ENCODE results near the gene SMIM12. TPM values are rescaled to one million over a fixed set of nuclear protein-coding genes. Genes with fewer than 3 reads are reported as not detected.

Gene SMIM12, protein sequence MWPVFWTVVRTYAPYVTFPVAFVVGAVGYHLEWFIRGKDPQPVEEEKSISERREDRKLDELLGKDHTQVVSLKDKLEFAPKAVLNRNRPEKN
- total RNA-seq = 10 to 100 TPM; 52.3 to 57.5 TPM
- long read RNA-seq, donor 1, transcript SMIM12-206 (2 exons, 3,454 nt) = major isoform, 12 of 17 reads
- long read RNA-seq, donor 1, partial matches to known transcripts = 0 of 17 reads
- long read RNA-seq, donor 1, other reads (novel, unspliced or antisense) = 4 of 17 reads
- long read RNA-seq, donor 2, transcript SMIM12-206 (2 exons, 3,454 nt) = major isoform, 127 of 164 reads
- long read RNA-seq, donor 2, transcript SMIM12-202 (2 exons, 897 nt) = minor isoform, 25 of 164 reads
- long read RNA-seq, donor 2, partial matches to known transcripts = 4 of 164 reads
- long read RNA-seq, donor 2, other reads (novel, unspliced or antisense) = 7 of 164 reads

GRCh38 chr1:34859446-34860200, at the start of gene SMIM12:
Gene SMIM12, minus strand, starts transcription at chr1:34859749. Its CDS starts 3,772 bp downstream, at chr1:34855977.
- intact Hi-C loops (cut with DNase I) = loop anchor here in 1 of 2 donors (10.0 kb wide), 1 partner anchor 115 kb away; no protein-coding TSS in a partner anchor
- DNase-seq (ENCODE audit: low spot score) = peak; percentile 98

GRCh38 chr1:34908369-34908768, 48.8 kb upstream of the SMIM12 start:
- intact Hi-C loops (cut with DNase I) = no loop called here
- no peak for DNase-seq (ENCODE audit: low spot score)

GRCh38 chr1:34907487-34908090, 48.0 kb upstream of the SMIM12 start:
- DNase-seq (ENCODE audit: low spot score) = no peak
- intact Hi-C loops (cut with DNase I) = no loop called here

- intact Hi-C loops (cut with DNase I) = no loop called here
- DNase-seq (ENCODE audit: low spot score) = no peak
Measured at GRCh38 chr1:34906756-34907155, 47.2 kb upstream of the SMIM12 start.

- intact Hi-C loops (cut with DNase I) = no loop called here
- no peak for DNase-seq (ENCODE audit: low spot score)
Measured at GRCh38 chr1:34906222-34906621, 46.7 kb upstream of the SMIM12 start.

DNA sequence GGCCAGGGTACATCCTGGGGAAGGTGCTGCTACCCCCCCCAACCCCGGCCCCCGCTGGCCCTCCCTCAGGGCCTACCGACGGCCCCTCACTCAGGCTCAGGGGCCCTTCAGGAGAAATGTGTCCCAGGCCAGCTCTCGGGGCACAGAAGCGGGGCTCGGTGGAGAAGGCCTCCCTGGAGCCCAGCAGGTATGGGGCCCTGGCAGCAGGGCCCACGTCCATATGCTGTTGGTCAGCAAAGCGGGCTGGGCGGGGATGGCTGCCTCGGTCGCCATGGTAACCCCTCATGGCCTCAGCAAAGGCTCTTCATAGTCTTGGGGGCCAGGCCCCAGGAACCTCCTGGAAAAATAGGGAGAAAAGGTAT, 45.5 kb upstream of the SMIM12 start:
- intact Hi-C loops (cut with DNase I) = no loop called here
- no peak for DNase-seq (ENCODE audit: low spot score)

- intact Hi-C loops (cut with DNase I) = no loop called here
- no peak for DNase-seq (ENCODE audit: low spot score)
Measured at GRCh38 chr1:34904236-34905097, 44.9 kb upstream of the SMIM12 start.

DNA sequence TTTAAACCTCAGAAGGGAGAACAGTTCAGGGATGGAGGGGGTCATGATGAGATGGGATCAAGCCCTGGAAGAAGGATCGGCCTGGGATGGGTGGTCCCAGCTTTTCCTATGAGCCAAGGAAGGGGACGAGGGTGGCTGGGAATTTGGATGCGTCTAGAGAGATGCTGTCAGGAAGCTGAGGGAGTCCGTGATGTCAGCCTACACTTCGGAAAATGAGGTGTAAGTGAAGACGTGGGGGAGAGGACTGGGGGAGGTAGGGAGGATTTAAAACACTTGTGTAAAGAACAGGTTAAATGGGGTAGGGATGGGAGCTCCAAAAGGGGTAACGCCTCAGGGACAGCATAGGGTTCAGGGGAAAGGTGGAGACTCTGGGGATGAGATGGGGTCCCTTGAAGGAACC, 42.4 kb upstream of the SMIM12 start:
- no peak for DNase-seq (ENCODE audit: low spot score)

DNA sequence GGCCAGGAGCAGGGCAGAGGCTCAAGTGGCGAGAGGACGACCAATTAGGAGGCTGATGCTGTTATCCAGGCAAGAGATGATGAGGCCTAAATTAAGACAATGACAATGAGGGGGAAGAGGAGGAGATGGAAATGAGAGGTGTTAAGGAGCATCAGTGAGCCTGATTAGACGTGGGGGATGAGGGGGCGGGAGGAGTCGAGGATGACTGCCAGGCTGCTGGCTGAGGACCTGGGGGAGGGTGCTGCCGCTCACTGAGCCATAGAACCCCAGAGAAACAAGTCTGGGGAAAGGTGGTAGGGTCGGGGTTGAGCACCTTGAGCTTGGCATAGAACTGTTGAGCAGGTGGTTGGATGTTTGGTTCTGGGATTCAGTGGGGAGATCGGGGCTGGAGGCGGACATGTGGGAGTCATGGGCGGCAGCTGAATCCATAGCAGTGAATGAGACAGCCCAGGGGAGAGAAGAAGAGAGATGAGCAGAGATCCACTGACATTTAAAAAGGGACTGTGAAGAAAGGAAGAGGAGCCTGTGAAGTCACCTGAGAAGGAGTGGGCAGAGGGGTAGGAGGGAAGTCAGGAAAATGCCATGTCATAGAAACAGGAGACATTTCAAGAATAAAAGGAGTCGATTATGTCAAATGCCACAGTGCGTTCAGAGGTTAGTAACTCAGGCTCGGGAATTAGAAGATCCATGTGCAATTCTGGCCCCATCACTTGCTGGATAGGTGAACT, 41.4 kb upstream of the SMIM12 start:
- no peak for DNase-seq (ENCODE audit: low spot score)
- intact Hi-C loops (cut with DNase I) = no loop called here

More for the DNA sequence above, 42.4 kb upstream of the SMIM12 start:
- intact Hi-C loops (cut with DNase I) = no loop called here

DNA sequence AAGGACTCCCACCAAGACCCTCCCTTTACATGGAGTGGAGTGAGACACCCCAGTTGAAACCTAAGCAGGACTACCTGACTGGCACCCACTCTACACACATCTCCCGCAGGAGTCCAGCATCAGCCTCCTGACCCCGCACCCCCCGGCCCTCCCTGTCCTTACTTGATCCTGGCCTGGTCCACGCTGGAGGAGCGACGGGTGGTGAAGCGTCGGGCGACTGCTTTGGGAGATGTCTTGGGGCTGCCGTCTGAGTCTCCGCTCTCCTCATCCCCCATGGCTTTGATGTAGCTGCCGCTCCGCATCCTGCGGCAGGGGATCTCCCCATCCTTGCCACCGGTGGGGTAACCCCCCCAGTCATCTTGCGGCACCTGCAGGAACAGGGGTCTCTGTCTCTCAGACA, 40.4 kb upstream of the SMIM12 start:
- no peak for DNase-seq (ENCODE audit: low spot score)
- intact Hi-C loops (cut with DNase I) = no loop called here

- intact Hi-C loops (cut with DNase I) = no loop called here
- no peak for DNase-seq (ENCODE audit: low spot score)
Measured at GRCh38 chr1:34899471-34899870, 39.9 kb upstream of the SMIM12 start.

DNA sequence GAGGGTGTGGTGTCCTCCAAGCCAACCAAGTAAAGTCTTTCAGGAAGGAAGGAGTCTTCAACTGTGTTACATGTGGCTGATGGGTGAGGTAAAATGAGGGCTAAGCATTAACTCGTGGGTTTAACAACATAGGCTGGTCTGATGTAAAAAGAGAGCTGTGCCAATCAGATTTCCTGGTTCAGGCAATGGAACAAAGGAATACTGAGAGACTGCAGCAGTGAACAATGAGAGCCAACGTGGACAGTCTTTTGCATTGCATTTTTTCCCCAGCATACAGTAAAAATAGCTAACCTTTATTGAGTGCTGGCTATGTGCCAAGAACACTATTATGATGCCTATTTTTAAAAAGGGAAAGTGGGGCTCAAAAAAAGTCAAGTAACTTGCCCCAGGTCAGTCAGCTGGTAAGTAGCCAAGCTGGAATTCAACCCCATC, 38.8 kb upstream of the SMIM12 start:
- no peak for DNase-seq (ENCODE audit: low spot score)
- intact Hi-C loops (cut with DNase I) = no loop called here

DNA sequence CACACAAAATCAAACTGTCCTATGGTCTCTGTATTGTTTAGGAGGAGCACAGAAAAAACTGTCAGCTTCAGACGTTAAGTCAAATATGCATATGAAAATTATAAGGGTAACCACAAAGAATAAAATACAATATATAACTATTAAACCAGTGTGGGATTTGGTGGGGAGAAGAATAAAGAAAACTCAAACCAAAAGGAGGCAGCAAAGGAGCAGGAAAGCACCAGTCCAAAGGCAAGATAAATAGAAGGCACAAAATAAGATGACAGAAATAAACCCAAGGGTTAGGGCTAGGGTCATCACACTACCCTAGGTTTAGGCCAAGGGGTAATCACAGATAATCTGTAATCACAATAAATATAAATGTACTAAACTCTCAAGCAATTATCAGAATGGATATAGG, 37.1 kb upstream of the SMIM12 start:
- DNase-seq (ENCODE audit: low spot score) = no peak
- intact Hi-C loops (cut with DNase I) = no loop called here

GRCh38 chr1:34889705-34890104, 30.2 kb upstream of the SMIM12 start:
- intact Hi-C loops (cut with DNase I) = loop anchor here in 1 of 2 donors (5.0 kb wide), 1 partner anchor 893 kb away; no protein-coding TSS in a partner anchor
- DNase-seq (ENCODE audit: low spot score) = no peak

DNA sequence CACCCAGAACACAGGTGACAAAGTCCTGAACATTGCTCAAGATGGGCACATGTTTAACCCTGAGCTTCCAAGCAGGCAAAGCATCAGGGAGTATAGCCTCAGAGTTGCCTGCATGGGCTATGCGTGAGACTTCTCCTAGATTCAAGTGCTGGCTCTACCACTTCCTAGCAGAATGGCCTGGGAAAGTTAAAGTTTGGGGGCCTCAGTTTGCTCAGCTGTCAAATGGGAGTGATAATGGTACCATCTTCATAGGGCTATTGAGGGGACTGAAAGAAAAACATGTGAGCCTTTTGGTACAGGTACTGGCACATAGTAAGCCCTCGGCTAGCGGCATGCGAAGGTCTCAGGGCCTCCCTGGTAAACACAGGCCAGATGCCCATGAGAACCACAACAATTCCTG, 28.0 kb upstream of the SMIM12 start:
- DNase-seq (ENCODE audit: low spot score) = no peak
- intact Hi-C loops (cut with DNase I) = no loop called here

- intact Hi-C loops (cut with DNase I) = no loop called here
- no peak for DNase-seq (ENCODE audit: low spot score)
Measured at GRCh38 chr1:34885405-34886247, 26.1 kb upstream of the SMIM12 start.

- intact Hi-C loops (cut with DNase I) = no loop called here
- no peak for DNase-seq (ENCODE audit: low spot score)
Measured at GRCh38 chr1:34884961-34885360, 25.4 kb upstream of the SMIM12 start.

GRCh38 chr1:34884536-34884935, 25.0 kb upstream of the SMIM12 start:
- no peak for DNase-seq (ENCODE audit: low spot score)
- intact Hi-C loops (cut with DNase I) = no loop called here

Data from posterior vena cava (tissue), 2 donors.